ENCODE measurements around the gene NUDT4B.
"Not testable (repeated sequence)": the region's sequence is repeated elsewhere in the genome, so short reads cannot be mapped to it uniquely, and the experiment has no call there.

Gene NUDT4B

DNA sequence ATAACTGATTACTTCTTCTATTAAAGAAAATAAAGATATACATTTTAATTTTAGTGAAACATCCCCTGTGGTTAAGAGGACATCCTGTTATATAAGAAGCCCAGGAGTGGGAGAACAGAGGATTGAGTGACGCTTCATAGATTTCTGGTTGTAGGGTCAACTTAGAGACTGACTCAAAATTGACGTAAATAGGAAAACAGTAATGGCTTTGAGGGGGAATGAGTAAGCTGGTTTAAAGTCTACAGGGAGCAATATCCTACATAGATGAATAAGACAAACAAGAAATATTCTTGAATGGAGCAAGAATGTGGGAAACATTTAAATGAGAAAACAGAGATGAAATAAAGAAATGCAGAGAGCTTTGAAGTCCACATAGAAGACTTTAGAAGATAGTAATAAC lies 20.7 kb upstream of the NUDT4B start:
- H3K36me3 Mint-ChIP-seq (ENCODE audit: low read depth); H3K4me1 Mint-ChIP-seq; H3K4me3 Mint-ChIP-seq; H3K27ac Mint-ChIP-seq; H3K9me3 Mint-ChIP-seq; H3K27me3 Mint-ChIP-seq (ENCODE audit: low read depth): not testable (repeated sequence)

DNA sequence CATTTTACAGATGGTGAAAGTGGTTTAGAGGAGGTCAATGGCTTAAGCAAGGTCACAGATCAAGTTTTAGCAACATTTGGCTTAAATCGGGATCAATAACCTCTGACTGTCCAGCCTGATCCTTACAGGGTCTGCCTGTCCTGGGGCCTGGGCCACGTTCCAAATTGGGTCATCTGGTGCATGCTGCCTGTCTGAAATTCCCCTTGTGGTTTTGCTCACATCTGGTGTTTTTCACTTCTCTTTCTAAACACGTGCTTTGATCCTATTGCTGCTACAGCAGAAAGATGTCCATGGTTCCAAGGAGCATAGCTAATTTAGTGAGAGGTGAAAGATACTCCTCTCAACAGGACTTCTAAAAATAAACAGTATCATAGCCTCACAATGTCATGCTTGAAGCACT lies 19.4 kb upstream of the NUDT4B start:
- not testable (repeated sequence) for H3K27ac Mint-ChIP-seq; H3K4me1 Mint-ChIP-seq; H3K4me3 Mint-ChIP-seq; H3K36me3 Mint-ChIP-seq (ENCODE audit: low read depth); H3K27me3 Mint-ChIP-seq (ENCODE audit: low read depth); H3K9me3 Mint-ChIP-seq

DNA sequence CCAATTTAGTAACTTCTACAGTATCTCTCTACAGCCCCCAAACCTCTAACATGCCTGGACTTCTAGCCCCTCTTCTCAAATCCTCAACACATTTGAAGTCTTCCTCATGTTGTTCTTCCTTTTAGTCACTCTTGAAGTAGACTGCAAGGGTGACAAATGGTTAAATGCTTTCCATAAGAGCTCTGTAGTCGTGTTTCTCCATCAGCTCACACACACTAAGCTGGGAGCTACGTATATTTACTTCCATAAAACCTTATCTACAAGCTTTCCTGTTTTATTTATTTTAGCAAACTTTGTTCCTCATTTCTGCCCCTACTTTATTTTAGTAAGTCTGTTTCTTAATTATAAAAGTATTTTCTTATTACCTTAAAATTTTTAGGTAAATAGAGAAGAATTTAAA lies 19.0 kb upstream of the NUDT4B start:
- H3K4me3 Mint-ChIP-seq; H3K27me3 Mint-ChIP-seq (ENCODE audit: low read depth); H3K27ac Mint-ChIP-seq; H3K9me3 Mint-ChIP-seq; H3K4me1 Mint-ChIP-seq; H3K36me3 Mint-ChIP-seq (ENCODE audit: low read depth): not testable (repeated sequence)

DNA sequence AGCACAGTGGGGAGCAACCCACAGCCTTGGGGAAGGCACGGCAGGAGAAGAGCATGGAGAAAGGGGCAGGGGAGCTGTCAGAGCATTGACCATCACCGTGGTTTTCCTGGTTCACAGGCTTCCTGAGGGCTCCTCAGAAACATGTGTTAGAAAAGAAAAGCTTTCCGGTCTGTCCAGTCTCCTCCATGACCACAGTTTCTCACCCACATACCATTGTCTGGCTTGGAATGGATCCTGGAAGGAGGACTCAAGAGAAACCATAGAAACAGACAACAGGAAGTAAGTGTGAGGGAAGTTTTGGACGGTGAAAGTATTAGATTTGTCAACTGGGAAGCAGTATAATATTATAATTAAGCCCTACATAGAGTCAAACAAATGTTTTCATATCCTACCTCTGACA lies 16.3 kb upstream of the NUDT4B start:
- not testable (repeated sequence) for H3K27me3 Mint-ChIP-seq (ENCODE audit: low read depth); H3K9me3 Mint-ChIP-seq; H3K4me3 Mint-ChIP-seq; H3K4me1 Mint-ChIP-seq; H3K27ac Mint-ChIP-seq; H3K36me3 Mint-ChIP-seq (ENCODE audit: low read depth)

DNA sequence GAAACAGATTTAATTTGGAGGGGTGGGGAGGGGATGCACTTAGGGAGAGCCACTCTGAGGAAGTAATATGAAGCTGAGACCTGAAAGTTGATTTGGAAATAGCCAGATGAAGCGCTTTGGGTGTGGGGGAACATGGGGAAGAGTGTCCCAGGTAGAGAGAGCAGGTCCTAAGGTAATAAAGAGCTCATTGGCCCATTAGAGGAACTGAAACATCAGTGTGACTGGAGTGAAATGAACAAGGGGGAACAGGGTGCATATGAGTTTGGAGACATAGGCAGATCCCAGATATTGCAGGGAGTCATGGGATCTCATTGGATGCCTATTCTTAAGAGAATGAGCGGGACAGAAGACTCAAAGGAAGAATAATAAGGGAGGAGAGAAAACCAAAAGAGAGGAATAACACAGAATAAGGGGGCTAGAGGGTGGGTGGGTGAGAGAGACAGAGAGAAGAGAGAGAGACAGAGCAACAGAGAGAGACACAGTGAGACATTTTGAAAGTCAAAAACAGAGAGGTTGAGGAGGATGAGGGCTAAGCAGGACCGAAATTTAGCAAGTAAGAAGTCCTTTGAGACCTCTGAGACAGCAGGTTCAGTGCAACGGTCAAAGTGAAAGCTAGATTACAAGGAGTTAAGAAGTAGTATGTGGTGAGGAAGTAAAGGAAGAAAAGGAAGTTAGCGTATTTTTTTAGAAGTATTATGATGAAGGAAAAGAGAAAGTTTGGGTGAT lies 14.8 kb upstream of the NUDT4B start:
- H3K9me3 Mint-ChIP-seq: not testable (repeated sequence)

DNA sequence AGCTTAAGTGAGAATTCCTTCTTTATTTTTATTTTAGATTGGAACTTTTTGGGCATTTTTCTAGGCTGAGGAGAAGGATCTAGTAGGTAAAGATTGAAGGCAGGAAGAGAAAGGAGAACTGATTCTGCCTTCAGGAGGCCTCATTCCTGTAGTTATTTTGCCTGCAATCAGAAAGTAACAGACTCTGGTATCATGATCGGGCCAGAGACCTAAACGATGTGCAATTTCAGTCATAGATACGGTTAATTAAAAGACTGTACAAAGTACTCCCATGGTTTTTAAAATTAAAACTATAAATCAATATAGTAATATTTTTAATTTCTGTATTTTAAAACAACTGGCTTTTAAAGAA lies 14.3 kb upstream of the NUDT4B start:
- not testable (repeated sequence) for H3K4me3 Mint-ChIP-seq; H3K9me3 Mint-ChIP-seq; H3K4me1 Mint-ChIP-seq; H3K27ac Mint-ChIP-seq; H3K36me3 Mint-ChIP-seq (ENCODE audit: low read depth); H3K27me3 Mint-ChIP-seq (ENCODE audit: low read depth)

More for the DNA sequence above, 14.8 kb upstream of the NUDT4B start:
- not testable (repeated sequence) for H3K36me3 Mint-ChIP-seq (ENCODE audit: low read depth); H3K4me1 Mint-ChIP-seq; H3K27me3 Mint-ChIP-seq (ENCODE audit: low read depth); H3K27ac Mint-ChIP-seq; H3K4me3 Mint-ChIP-seq

DNA sequence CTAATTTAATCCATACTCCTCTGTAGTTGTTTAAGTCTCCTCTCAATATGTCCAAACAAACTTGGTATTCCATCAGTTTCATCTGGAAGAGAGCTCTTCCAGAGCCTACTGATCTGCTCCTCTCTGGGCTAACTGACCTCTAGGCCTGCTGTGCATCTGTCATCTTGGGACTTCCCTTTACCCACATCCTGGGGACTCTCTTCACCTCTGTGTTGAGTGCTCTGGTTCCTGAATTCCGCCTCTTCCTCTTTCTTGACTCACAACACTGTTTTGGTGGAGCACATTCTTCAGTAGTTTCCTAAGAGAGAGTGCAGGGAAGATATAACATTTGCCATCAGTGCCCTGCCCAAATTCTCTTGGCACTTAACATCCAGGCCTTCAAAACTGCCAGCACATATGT lies 13.0 kb upstream of the NUDT4B start:
- H3K27me3 Mint-ChIP-seq (ENCODE audit: low read depth); H3K9me3 Mint-ChIP-seq; H3K27ac Mint-ChIP-seq; H3K36me3 Mint-ChIP-seq (ENCODE audit: low read depth); H3K4me1 Mint-ChIP-seq; H3K4me3 Mint-ChIP-seq: not testable (repeated sequence)

DNA sequence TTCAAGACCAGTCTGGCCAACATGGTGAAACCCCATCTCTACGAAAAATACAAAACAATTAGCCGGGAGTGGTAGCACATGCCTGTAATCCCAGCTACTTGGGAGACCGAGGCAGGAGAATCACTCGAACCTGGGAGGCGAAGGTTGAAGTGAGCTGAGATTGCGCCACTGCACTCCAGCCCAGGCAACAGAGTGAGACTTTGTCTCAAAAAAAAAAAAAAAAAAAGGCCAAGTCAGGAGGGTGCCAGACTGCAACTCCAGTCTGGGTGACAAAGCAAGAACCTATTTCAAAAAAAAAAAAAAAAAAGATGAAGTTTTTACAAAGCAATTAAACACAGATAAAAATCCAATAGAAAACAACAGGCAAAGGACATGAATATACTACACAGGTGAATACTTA lies 9.9 kb upstream of the NUDT4B start:
- H3K9me3 Mint-ChIP-seq; H3K27ac Mint-ChIP-seq; H3K4me3 Mint-ChIP-seq; H3K4me1 Mint-ChIP-seq; H3K36me3 Mint-ChIP-seq (ENCODE audit: low read depth); H3K27me3 Mint-ChIP-seq (ENCODE audit: low read depth): not testable (repeated sequence)

DNA sequence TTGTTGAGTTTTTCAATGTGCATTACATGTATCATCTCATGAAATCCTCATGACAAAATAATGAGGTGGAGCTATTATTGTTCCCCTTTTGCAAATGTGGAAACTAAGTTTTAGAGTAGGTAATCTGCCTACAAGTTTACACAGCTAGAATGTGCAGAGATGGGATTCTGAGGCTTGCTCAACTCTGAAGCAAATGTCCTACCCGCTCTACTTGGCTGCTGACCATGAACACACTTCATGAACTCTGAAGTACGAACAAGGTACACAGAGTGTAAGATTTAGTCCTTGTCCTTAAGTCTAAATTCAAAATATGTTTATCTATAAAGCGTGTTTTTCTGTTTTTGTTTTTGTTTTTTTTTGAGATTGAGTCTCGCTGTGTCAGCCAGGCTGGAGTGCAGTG lies 5.4 kb upstream of the NUDT4B start:
- not testable (repeated sequence) for H3K4me1 Mint-ChIP-seq; H3K9me3 Mint-ChIP-seq; H3K27ac Mint-ChIP-seq; H3K4me3 Mint-ChIP-seq; H3K36me3 Mint-ChIP-seq (ENCODE audit: low read depth); H3K27me3 Mint-ChIP-seq (ENCODE audit: low read depth)

DNA sequence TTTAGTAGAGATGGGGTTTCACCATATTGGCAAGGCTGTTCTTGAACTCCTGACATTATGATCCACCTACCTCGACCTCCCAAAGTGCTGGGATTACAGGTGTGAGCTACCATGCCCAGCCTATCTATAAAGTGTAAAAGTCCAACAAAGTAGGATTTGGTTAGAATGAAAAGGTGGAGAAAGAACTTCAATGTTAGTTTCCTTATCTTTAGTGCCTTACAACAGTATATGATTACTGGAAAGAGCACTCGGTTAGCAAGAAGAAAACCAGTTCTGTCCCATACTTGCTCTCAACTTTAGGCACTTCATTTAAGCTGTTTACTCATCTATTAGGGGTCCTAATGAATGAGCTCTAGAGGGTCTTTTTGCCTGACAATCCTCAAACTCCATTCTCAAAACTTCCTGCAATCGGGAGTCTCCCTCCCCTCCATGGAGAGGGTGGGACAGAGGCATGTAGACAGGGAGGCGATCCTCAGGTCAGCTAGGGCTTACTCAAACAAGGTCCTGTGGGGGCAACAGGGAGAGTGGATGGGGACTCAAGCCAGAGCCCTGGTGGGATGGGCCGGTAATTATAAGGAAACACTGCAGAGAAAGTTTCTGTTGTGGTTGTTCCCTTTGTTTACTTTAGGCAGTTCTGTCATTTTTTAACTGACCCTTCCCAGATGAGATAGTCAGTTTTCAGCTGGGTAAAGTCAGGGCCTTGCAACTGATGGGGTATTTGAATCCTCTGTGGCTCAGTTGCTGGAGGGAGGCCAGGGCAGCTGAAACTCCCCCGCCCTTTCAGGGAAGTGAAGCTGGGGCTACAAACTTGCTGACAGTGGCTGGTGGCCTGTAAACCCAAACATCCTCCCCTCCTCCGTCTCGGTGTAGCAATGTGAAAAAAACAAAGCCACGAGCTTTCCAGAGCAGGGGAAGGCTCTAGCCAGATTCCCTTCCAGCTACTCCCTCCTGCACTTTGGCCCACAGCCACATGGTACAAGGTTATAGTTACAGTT lies 4.6 kb upstream of the NUDT4B start:
- H3K27ac Mint-ChIP-seq; H3K4me3 Mint-ChIP-seq; H3K36me3 Mint-ChIP-seq (ENCODE audit: low read depth); H3K9me3 Mint-ChIP-seq; H3K4me1 Mint-ChIP-seq; H3K27me3 Mint-ChIP-seq (ENCODE audit: low read depth): not testable (repeated sequence)

DNA sequence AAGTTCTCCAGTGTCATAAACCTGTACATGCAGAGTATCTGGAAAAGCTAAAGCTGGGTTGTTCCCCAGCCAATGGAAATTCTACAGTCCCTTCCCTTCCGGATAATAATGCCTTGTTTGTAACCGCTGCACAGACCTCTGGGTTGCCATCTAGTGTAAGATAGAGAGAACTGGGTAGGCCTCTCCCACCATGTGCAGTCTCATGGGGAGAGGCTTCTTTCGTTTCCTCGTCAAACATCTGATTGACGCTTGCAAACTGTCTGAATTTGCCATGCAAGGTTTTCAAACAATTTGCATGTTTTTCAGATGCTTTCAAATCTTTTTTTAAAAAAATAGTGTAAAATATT lies 734 bp downstream of the NUDT4B start:
- H3K9me3 Mint-ChIP-seq; H3K36me3 Mint-ChIP-seq (ENCODE audit: low read depth); H3K27ac Mint-ChIP-seq; H3K27me3 Mint-ChIP-seq (ENCODE audit: low read depth); H3K4me3 Mint-ChIP-seq; H3K4me1 Mint-ChIP-seq: not testable (repeated sequence)

DNA sequence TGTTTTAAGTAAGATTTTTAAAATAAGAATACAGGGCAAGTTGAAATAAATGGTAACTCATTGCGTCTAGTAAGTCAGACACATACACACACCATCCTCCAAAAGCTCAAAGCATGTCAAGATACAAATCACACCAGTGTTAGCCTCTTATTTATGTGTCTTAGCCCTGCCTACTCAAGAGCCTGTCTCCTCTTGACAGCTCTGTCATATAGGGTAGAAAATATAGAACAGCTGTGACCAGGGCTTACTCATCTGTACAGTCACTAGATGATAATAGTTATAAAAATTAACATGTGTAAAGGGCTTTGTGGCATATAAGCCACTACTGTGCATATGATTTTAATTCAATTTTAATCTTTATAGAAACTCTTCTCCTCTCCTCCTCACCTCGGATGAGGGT lies 7.7 kb downstream of the NUDT4B start:
- H3K36me3 Mint-ChIP-seq (ENCODE audit: low read depth); H3K27ac Mint-ChIP-seq; H3K27me3 Mint-ChIP-seq (ENCODE audit: low read depth); H3K4me3 Mint-ChIP-seq; H3K9me3 Mint-ChIP-seq; H3K4me1 Mint-ChIP-seq: not testable (repeated sequence)

DNA sequence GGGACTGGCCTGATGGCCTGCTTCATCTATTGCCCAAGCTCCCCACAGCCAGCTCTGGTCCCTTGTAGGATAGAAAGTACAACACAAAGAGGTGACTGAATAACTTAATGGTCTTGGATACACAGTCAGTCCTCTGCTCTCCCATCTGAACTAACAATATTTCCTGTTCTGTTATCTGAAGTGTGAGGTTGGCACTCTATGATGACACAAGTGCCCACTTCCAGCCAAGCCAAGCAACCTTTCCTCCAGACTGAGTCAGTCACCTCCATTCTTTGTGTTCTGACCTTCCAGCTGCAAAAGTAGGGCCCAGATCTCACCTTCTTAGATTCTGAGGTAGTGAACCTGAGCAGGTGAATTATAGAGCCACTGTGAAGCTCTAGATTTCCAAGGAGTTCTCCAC lies 8.9 kb downstream of the NUDT4B start:
- not testable (repeated sequence) for H3K36me3 Mint-ChIP-seq (ENCODE audit: low read depth); H3K4me1 Mint-ChIP-seq; H3K27ac Mint-ChIP-seq

DNA sequence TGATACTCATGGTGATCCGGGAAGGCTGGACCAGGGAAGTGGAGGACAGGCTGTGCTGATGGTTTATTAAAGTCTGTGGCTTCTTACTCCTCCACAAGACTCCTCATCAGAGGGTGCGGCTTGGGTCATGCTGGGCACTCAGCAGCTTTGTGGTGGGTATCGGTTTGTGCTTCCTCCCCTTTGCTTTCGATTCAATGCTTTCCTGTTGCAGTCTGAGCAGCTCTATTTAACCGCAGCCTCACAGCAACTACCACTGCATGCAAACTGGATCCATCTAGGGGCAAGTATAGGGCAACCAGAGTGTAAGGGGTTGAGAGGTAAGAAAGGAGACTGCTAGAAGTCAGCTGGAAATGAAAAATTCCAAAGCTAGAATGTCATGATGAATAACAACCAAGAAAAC lies 9.8 kb downstream of the NUDT4B start:
- H3K4me3 Mint-ChIP-seq; H3K36me3 Mint-ChIP-seq (ENCODE audit: low read depth); H3K27me3 Mint-ChIP-seq (ENCODE audit: low read depth); H3K27ac Mint-ChIP-seq; H3K4me1 Mint-ChIP-seq; H3K9me3 Mint-ChIP-seq: not testable (repeated sequence)

More for the DNA sequence above, 8.9 kb downstream of the NUDT4B start:
- not testable (repeated sequence) for H3K9me3 Mint-ChIP-seq; H3K27me3 Mint-ChIP-seq (ENCODE audit: low read depth); H3K4me3 Mint-ChIP-seq

DNA sequence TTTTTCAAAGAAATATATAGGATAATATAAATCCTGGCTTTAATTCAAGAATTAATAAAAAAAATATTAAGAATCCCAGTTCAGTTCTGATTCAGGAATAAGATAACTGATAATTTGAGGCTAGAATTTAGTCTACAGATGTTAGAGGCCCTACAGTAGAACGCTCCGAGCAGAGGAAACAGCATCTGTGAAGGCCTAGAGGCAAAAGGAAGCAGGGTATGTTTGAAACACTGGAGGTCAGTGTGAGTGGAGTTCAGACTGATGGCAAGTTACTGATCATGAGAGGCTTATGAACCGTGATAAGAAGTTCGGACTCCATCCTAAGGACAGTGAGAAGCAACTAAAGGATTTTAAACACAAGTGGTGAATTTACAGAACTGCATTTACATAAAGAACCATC lies 10.4 kb downstream of the NUDT4B start:
- not testable (repeated sequence) for H3K4me1 Mint-ChIP-seq; H3K9me3 Mint-ChIP-seq; H3K27me3 Mint-ChIP-seq (ENCODE audit: low read depth); H3K27ac Mint-ChIP-seq; H3K36me3 Mint-ChIP-seq (ENCODE audit: low read depth); H3K4me3 Mint-ChIP-seq

DNA sequence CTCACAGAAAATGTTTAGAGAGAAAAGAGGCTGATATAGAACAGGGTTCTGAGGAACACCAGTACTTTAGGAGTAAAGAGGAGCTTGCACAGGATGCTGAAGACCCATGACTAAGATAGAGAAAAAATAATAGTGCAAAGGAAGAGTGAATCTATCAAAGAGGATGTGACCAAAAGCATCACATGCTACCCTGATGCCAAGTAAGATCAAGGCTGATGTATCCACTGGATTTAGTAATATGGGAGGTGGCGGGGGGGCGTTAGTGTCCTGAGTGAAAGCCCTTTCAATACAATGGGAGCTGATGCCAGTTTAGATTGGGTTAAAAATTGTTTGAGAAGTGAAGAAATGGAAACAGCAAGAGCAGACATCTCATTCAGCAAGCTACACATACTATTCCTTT lies 11.2 kb downstream of the NUDT4B start:
- not testable (repeated sequence) for H3K27me3 Mint-ChIP-seq (ENCODE audit: low read depth); H3K36me3 Mint-ChIP-seq (ENCODE audit: low read depth); H3K27ac Mint-ChIP-seq; H3K9me3 Mint-ChIP-seq; H3K4me3 Mint-ChIP-seq; H3K4me1 Mint-ChIP-seq
